Mesenchymal stem cell (in vitro differentiated cells and primary cell): ENCODE results near the gene MPST.

ENCODE experiments used
- DNase-seq: peaks from one replicate; pipeline ENCODE4 v3.0.0-alpha.2; 2013
- H2AFZ ChIP-seq: one replicate; pipeline ENCODE4 v1.6.1; 2013; ENCODE audit warnings: low read depth, mild to moderate bottlenecking, control low read depth, inconsistent platforms, low read length, moderate library complexity
- H2AK5ac ChIP-seq: 2 replicates; pipeline ENCODE4 v1.6.1; 2013; ENCODE audit warnings: low read length, moderate library complexity, mild to moderate bottlenecking, inconsistent platforms; ENCODE audit not compliant: severe bottlenecking
- H2BK120ac ChIP-seq: one replicate; pipeline ENCODE4 v1.6.1; 2013; ENCODE audit warnings: low read depth, mild to moderate bottlenecking, inconsistent platforms, low read length, moderate library complexity
- H2BK12ac ChIP-seq, 2 experiments: one replicate each; pipeline ENCODE4 v1.6.1; 2013; ENCODE audit warnings: inconsistent platforms in 2 of 2, low read length in 2 of 2, mild to moderate bottlenecking in 2 of 2, moderate library complexity in 2 of 2, control low read depth in 1 of 2
- H2BK15ac ChIP-seq: one replicate; pipeline ENCODE4 v1.6.1; 2013; ENCODE audit warnings: mild to moderate bottlenecking, low read depth, inconsistent platforms; ENCODE audit not compliant: poor library complexity, severe bottlenecking
- H2BK5ac ChIP-seq: 2 replicates; pipeline ENCODE4 v1.6.1; 2013; ENCODE audit warnings: low read depth, mild to moderate bottlenecking, low read length, control low read depth, inconsistent platforms; ENCODE audit not compliant: poor library complexity, severe bottlenecking
- H3K14ac ChIP-seq, 2 experiments: one replicate each; pipeline ENCODE4 v1.6.1; 2013; ENCODE audit warnings: inconsistent platforms in 2 of 2, low read length in 2 of 2, control low read depth in 1 of 2, mild to moderate bottlenecking in 1 of 2, moderate library complexity in 1 of 2
- H3K18ac ChIP-seq, 2 experiments: one replicate each; pipeline ENCODE4 v1.6.1; 2013; ENCODE audit warnings: inconsistent platforms in 2 of 2, low read length in 2 of 2, control low read depth in 1 of 2, low read depth in 1 of 2, mild to moderate bottlenecking in 1 of 2
- H3K23ac ChIP-seq, 2 experiments: one replicate each; pipeline ENCODE4 v1.6.1; 2013; ENCODE audit warnings: inconsistent platforms in 2 of 2, low read length in 2 of 2, mild to moderate bottlenecking in 2 of 2, moderate library complexity in 2 of 2, control low read depth in 1 of 2
- H3K27ac ChIP-seq: 2 replicates; pipeline ENCODE4 v1.5.1; 2013; ENCODE audit warnings: mild to moderate bottlenecking, moderate library complexity, low read length, control low read depth, inconsistent platforms; ENCODE audit not compliant: poor library complexity, severe bottlenecking
- H3K27me3 ChIP-seq, 2 experiments: 2 replicates each; pipeline versions ENCODE4 v1.6.1 to v1.7.0; 2013; ENCODE audit warnings: low read length in 2 of 2, mild to moderate bottlenecking in 2 of 2, moderate library complexity in 2 of 2, control low read depth in 1 of 2, inconsistent platforms in 1 of 2; ENCODE audit not compliant: control insufficient read depth in 1 of 2, insufficient read depth in 1 of 2
- H3K36me3 ChIP-seq, 2 experiments: 2 replicates each; pipeline versions ENCODE4 v1.6.1 to v1.7.0; 2013; ENCODE audit warnings: low read length in 2 of 2, control low read depth in 1 of 2, inconsistent platforms in 1 of 2, low read depth in 1 of 2, mild to moderate bottlenecking in 1 of 2; ENCODE audit not compliant: insufficient read depth in 2 of 2, control insufficient read depth in 1 of 2
- H3K4ac ChIP-seq, 2 experiments: one replicate each; pipeline ENCODE4 v1.6.1; 2013; ENCODE audit warnings: inconsistent platforms in 2 of 2, low read length in 2 of 2, mild to moderate bottlenecking in 2 of 2, moderate library complexity in 2 of 2, control low read depth in 1 of 2, low read depth in 1 of 2
- H3K4me1 ChIP-seq: 2 replicates; pipeline ENCODE4 v1.6.1; 2013; ENCODE audit warnings: low read depth, low read length, control low read depth; ENCODE audit not compliant: control insufficient read depth, insufficient read depth
- H3K4me2 ChIP-seq: 2 replicates; pipeline ENCODE4 v1.6.1; 2013; ENCODE audit warnings: low read length, mild to moderate bottlenecking, inconsistent platforms; ENCODE audit not compliant: poor library complexity, severe bottlenecking
- H3K4me3 ChIP-seq, 2 experiments: 2 replicates each; pipeline versions ENCODE4 v1.5.1 to v1.7.0; 2013; ENCODE audit warnings: low read length in 2 of 2, mild to moderate bottlenecking in 2 of 2, control low read depth in 1 of 2, low read depth in 1 of 2; ENCODE audit not compliant: insufficient read depth in 1 of 2
- H3K79me1 ChIP-seq: replicated peaks from 2 replicates; pipeline ENCODE4 v1.6.1; 2013; ENCODE audit warnings: mild to moderate bottlenecking, control low read depth, low read length, inconsistent platforms; ENCODE audit not compliant: poor library complexity, severe bottlenecking
- H3K9ac ChIP-seq: 2 replicates; pipeline ENCODE4 v1.7.0; 2013; ENCODE audit warnings: mild to moderate bottlenecking, low read length, moderate library complexity
- H3K9me3 ChIP-seq: 2 replicates; pipeline ENCODE4 v1.7.0; 2013; ENCODE audit warnings: mild to moderate bottlenecking, low read length; ENCODE audit not compliant: control insufficient read depth
- H4K8ac ChIP-seq: one replicate; pipeline ENCODE4 v1.6.1; 2013; ENCODE audit warnings: inconsistent platforms, mild to moderate bottlenecking, low read length, moderate library complexity
- H4K91ac ChIP-seq: one replicate; pipeline ENCODE4 v1.6.1; 2013; ENCODE audit warnings: mild to moderate bottlenecking, low read length, inconsistent platforms
- WGBS: methylation state at CpG from one replicate; pipeline ENCODE4 v1.1.7; 2013; ENCODE audit warnings: mixed read lengths; 5-methylcytosine and 5-hydroxymethylcytosine counted together

Gene MPST

DNA sequence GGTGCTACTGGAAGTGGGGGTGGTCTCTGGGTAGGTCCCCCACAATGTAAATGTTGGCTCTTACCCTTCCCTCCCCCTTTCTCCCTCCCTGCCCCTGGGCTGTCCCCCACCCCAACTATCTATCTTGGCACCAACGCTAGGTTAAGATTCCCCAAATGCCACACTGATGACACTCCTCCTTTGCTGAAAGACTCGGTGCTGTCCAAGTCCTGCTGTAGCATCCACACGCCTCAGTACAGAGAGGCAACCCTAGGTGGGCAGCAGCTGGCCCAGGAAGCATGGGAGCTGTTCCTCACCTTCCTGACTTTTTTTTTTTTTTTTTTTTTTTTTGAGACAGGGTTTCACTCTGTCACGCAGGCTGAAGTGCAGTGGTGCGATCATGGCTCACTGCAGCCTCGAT is 28.6 kb downstream of the MPST start:
- H2BK12ac ChIP-seq = no peak overlapping the region
- H3K36me3 ChIP-seq = peaks cover 0 to 4% of the 10 kb centered on the region in 2 experiments
- no peak overlapping the region for H3K4me3 ChIP-seq
- H2BK120ac ChIP-seq = no peak overlapping the region
- H2AFZ ChIP-seq = no peak overlapping the region
- H3K4ac ChIP-seq = no peak overlapping the region
- H2BK5ac ChIP-seq = no peak overlapping the region
- peaks cover 3 to 7% of the 10 kb centered on the region in 2 experiments for H3K27me3 ChIP-seq
- 60% methylated on average over 3 of the region's 6 CpGs for WGBS
- no peak for DNase-seq
- no peaks in the 10 kb centered on the region for H3K9me3 ChIP-seq
- H3K79me1 ChIP-seq = peaks cover 9% of the 10 kb centered on the region
- no peak overlapping the region for H3K14ac ChIP-seq
- no peak overlapping the region for H3K27ac ChIP-seq
- no peak overlapping the region for H3K9ac ChIP-seq
- H3K23ac ChIP-seq = no peak overlapping the region
- H2BK15ac ChIP-seq = no peak overlapping the region
- H3K4me1 ChIP-seq = peaks cover 30% of the 10 kb centered on the region
- no peak overlapping the region for H3K4me2 ChIP-seq
- H4K8ac ChIP-seq = no peak overlapping the region
- no peak overlapping the region for H3K18ac ChIP-seq
- H4K91ac ChIP-seq = no peak overlapping the region
- peak overlapping the region; percentile 10 for H2AK5ac ChIP-seq

DNA sequence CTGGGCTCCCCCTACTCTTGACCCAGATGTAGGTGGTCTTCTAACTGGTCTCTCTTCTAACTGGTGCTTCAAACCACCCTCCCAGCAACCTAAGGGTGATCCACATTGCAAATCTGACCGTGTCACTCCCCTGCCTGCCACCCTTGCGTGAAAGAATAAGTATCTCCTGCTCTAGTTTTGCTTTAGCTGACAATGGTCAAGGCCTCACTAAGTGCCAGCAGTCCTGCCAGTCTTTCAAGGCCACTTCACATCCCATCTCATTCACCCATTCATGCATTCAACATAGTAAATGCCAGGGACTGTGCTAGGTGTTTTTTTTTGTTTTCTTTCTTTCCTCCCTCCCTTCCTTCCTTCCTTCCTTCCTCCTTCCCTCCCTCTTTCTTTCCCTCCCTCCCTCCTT is 29.7 kb downstream of the MPST start:
- DNase-seq = no peak
- H3K18ac ChIP-seq = no peak overlapping the region
- H2AK5ac ChIP-seq = no peak overlapping the region
- H3K4me3 ChIP-seq = no peak overlapping the region
- no peak overlapping the region for H3K23ac ChIP-seq
- no peak overlapping the region for H3K4ac ChIP-seq
- no peak overlapping the region for H2BK12ac ChIP-seq
- H2BK15ac ChIP-seq = no peak overlapping the region
- peaks cover 14% of the 10 kb centered on the region for H3K79me1 ChIP-seq
- 65% methylated on average over 2 of the region's 2 CpGs for WGBS
- H4K91ac ChIP-seq = no peak overlapping the region
- no peak overlapping the region for H3K9ac ChIP-seq
- no peak overlapping the region for H2BK5ac ChIP-seq
- peaks cover 5 to 15% of the 10 kb centered on the region in 2 experiments for H3K36me3 ChIP-seq
- H4K8ac ChIP-seq = no peak overlapping the region
- no peak overlapping the region for H3K14ac ChIP-seq
- no peaks in the 10 kb centered on the region for H3K27me3 ChIP-seq
- no peaks in the 10 kb centered on the region for H3K9me3 ChIP-seq
- no peak overlapping the region for H2BK120ac ChIP-seq
- no peak overlapping the region for H3K4me2 ChIP-seq
- peaks cover 24% of the 10 kb centered on the region for H3K4me1 ChIP-seq
- H2AFZ ChIP-seq = no peak overlapping the region
- H3K27ac ChIP-seq = no peak overlapping the region

DNA sequence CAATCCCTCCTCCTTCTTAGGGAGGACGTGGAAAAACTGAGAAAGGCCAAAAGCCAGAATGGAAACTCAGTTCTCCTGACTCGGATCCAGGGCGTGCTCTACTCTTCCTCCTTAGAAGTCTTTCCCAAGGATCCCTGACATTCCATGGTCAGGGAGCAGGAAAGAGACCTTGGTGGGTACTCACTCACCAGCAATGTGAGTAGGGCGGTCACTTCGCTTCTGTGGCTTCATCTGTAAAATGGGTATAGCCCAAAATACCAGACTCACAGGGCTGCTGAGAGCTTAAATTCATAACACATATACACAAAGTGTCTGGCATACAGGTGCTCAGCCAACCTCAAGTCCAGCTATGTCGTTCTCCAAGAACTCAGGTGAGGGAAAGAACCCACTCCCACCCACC is 31.4 kb downstream of the MPST start:
- 90% methylated on average over 5 of the region's 6 CpGs for WGBS
- H3K9ac ChIP-seq = no peak overlapping the region
- no peak overlapping the region for H2AFZ ChIP-seq

DNA sequence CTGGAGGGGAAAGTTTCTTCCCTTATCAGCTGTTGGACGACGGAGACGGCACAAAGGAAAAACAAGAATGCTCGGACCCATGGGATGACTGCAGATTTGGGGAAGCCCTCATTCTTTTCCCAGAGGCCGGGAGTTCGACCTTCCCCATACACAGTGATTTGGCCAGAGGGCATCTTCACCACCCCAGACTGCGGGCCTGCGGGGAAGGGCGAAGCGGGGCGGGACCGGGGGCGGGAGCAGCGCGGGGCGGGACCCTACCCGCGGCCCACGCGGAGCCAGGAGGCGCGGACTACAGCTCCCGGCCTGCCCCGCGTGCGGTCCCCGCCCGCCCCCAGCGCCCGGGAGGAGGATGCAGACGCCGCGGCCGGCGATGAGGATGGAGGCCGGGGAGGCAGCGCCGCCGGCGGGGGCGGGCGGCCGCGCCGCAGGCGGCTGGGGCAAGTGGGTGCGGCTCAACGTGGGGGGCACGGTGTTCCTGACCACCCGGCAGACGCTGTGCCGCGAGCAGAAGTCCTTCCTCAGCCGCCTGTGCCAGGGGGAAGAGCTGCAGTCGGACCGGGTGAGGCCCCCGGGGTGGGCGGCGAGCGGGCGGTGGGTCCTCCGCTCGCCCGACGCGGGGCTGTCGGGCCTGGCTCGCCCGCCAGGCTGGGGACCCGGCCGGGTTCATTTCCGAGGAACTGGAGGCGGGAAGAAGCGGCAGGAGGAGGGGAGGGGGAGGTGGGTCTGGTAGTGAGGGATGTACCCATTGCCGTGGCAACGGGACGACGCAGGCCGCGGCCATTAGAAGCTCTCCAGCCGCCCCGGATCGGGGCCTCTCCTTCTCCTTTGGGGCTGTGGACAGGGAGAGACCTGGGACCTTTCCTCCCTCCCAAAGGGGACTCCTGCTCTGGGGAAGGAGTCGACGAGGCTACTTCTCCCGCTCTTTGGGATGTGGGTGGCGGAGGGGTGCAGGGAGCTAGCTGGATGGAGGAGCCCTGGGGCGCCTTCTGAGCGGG is 32.1 kb downstream of the MPST start, which contains the start of gene KCTD17:
TSS of gene KCTD17 (plus strand) at position 352 of the 995 bp plus-strand sequence. CDS start at position 371, 19 bp downstream.
- Histone ChIP-seq H3K4me3 (peak within 1 kb of the TSS; percentile 78 to 91), H3K23ac (no peak within 1 kb of the TSS), H2BK5ac (no peak within 1 kb of the TSS), H2AFZ (peak within 1 kb of the TSS; percentile 55), H3K9ac (peak within 1 kb of the TSS; percentile 91), H4K8ac (no peak within 1 kb of the TSS), H3K79me1 (peaks cover 14% of the 10 kb centered on the region), H2BK120ac (no peak within 1 kb of the TSS), H2AK5ac (no peak within 1 kb of the TSS), H3K27ac (no peak within 1 kb of the TSS), H3K27me3 (no peaks in the 10 kb centered on the region), H3K9me3 (no peaks in the 10 kb centered on the region), H3K14ac (peak within 1 kb of the TSS in 1 of 2 experiments; percentile 73), H3K18ac (peak within 1 kb of the TSS; percentile 50 to 71), H3K36me3 (peaks cover 28 to 36% of the 10 kb centered on the region in 2 experiments), H3K4me1 (peaks cover 12% of the 10 kb centered on the region), H2BK12ac (peak within 1 kb of the TSS in 1 of 2 experiments; percentile 21), H3K4ac (no peak within 1 kb of the TSS), H3K4me2 (peak within 1 kb of the TSS; percentile 74), H4K91ac (peak within 1 kb of the TSS; percentile 2), H2BK15ac (no peak within 1 kb of the TSS)
- peak; percentile 70 for DNase-seq
- 9% methylated on average over 57 of the region's 89 CpGs for WGBS

More for the DNA sequence above, 31.4 kb downstream of the MPST start:
- no peak overlapping the region for H3K23ac ChIP-seq
- no peak overlapping the region for H2BK12ac ChIP-seq
- no peak overlapping the region for H4K8ac ChIP-seq
- H2BK5ac ChIP-seq = no peak overlapping the region
- no peaks in the 10 kb centered on the region for H3K27me3 ChIP-seq
- no peak overlapping the region for H3K4me3 ChIP-seq
- H3K4me1 ChIP-seq = peaks cover 19% of the 10 kb centered on the region
- peaks cover 14% of the 10 kb centered on the region for H3K79me1 ChIP-seq
- H2BK15ac ChIP-seq = no peak overlapping the region
- DNase-seq = no peak
- no peak overlapping the region for H3K4ac ChIP-seq
- H3K14ac ChIP-seq = no peak overlapping the region
- H2BK120ac ChIP-seq = no peak overlapping the region
- no peak overlapping the region for H4K91ac ChIP-seq
- no peaks in the 10 kb centered on the region for H3K9me3 ChIP-seq
- H3K27ac ChIP-seq = no peak overlapping the region
- H3K36me3 ChIP-seq = peaks cover 20 to 28% of the 10 kb centered on the region in 2 experiments
- H2AK5ac ChIP-seq = no peak overlapping the region
- no peak overlapping the region for H3K4me2 ChIP-seq
- H3K18ac ChIP-seq = no peak overlapping the region
